ENCODE data around the gene TXNRD2. TPM values are rescaled to one million over a fixed set of nuclear protein-coding genes. Genes with fewer than 3 reads are reported as not detected.

TXNRD2 gene
- total RNA-seq, 1 experiment from 2014 or later = 33.7 TPM

DNA sequence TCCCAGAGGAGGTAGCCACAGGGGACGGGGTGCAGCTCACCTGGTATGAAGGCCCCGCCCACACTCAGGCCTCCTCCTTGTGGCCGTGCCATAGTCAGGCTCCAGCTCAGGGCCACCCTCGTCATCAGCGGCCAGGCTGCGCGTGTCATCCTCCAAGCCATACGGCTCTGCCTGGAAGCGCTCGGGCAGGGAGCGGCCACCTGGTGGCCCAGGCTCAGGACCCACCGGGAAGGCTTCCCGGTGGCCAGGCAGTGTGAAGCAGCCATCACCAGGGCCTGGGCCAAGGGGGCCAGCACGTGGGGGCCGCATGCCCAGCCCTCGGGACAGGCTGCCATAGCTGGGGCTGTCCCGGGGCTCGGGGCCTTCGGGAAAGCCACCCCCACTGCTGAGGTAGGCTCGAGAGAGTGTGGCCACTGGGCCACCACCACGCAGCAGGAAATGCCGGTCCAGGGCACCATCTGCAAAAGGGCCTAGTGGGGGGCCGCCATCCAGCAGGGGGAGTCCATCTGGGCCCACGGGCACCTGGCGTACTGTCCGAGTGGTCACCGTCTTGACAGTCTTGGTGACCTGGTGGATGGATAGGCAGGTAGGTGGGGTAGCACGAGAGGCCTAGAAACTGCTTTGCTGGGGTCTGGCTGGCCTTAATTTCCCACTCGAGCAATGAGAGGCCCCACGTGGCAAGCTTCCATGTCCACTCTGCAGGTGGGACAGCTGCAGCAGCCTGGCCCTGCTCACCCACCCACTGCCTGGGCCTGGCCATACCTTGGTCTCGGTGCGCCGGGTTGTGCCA is 39.7 kb upstream of the TXNRD2 start:
- H3K27ac Mint-ChIP-seq (ENCODE audit: unreplicated experiment) = no peak overlapping the region
- intact Hi-C loops (cut with micrococcal nuclease; ENCODE audit: unreplicated experiment) = no loop called here
- peaks cover 25% of the 10 kb centered on the region for H3K36me3 Mint-ChIP-seq (ENCODE audit: insufficient read depth, unreplicated experiment)
- CTCF ChIA-PET = no interaction called here
- TF ChIP-seq CTCF (IDR thresholded peaks at IDR 0.05; ENCODE audit: unreplicated experiment) = no peak
- H3K4me1 Mint-ChIP-seq (ENCODE audit: low read depth, unreplicated experiment) = peaks cover 16% of the 10 kb centered on the region
- no peaks in the 10 kb centered on the region for H3K27me3 Mint-ChIP-seq (ENCODE audit: unreplicated experiment)
- H3K4me3 Mint-ChIP-seq (ENCODE audit: low read depth, unreplicated experiment) = no peak overlapping the region
- DNase-seq = no peak
- no peaks in the 10 kb centered on the region for H3K9me3 Mint-ChIP-seq (ENCODE audit: low read depth, unreplicated experiment)
- BruUV-seq (replicated peaks) = no TSS peak

- H3K4me3 Mint-ChIP-seq (ENCODE audit: low read depth, unreplicated experiment) = no peak overlapping the region
- no peak for DNase-seq
- no TSS peak for BruUV-seq (replicated peaks)
- H3K27ac Mint-ChIP-seq (ENCODE audit: unreplicated experiment) = no peak overlapping the region
- no peak for TF ChIP-seq CTCF (IDR thresholded peaks at IDR 0.05; ENCODE audit: unreplicated experiment)
- no peaks in the 10 kb centered on the region for H3K27me3 Mint-ChIP-seq (ENCODE audit: unreplicated experiment)
- H3K4me1 Mint-ChIP-seq (ENCODE audit: low read depth, unreplicated experiment) = peaks cover 16% of the 10 kb centered on the region
- peaks cover 22% of the 10 kb centered on the region for H3K36me3 Mint-ChIP-seq (ENCODE audit: insufficient read depth, unreplicated experiment)
- CTCF ChIA-PET = no interaction called here
- no peaks in the 10 kb centered on the region for H3K9me3 Mint-ChIP-seq (ENCODE audit: low read depth, unreplicated experiment)
- intact Hi-C loops (cut with micrococcal nuclease; ENCODE audit: unreplicated experiment) = no loop called here
Observed at GRCh38 chr22:19980766-19981165, 39.1 kb upstream of the TXNRD2 start.

GRCh38 chr22:19979712-19980493 is 38.3 kb upstream of the TXNRD2 start:
- CTCF ChIA-PET = no interaction called here
- intact Hi-C loops (cut with micrococcal nuclease; ENCODE audit: unreplicated experiment) = no loop called here
- no peak for DNase-seq
- Mint-ChIP-seq H3K27me3 (ENCODE audit: unreplicated experiment) (no peaks in the 10 kb centered on the region), H3K9me3 (ENCODE audit: low read depth, unreplicated experiment) (no peaks in the 10 kb centered on the region), H3K36me3 (ENCODE audit: insufficient read depth, unreplicated experiment) (peaks cover 24% of the 10 kb centered on the region), H3K4me1 (ENCODE audit: low read depth, unreplicated experiment) (peaks cover 9% of the 10 kb centered on the region), H3K4me3 (ENCODE audit: low read depth, unreplicated experiment) (no peak overlapping the region), H3K27ac (ENCODE audit: unreplicated experiment) (no peak overlapping the region)
- TF ChIP-seq CTCF (IDR thresholded peaks at IDR 0.05; ENCODE audit: unreplicated experiment) = no peak
- BruUV-seq (replicated peaks) = no TSS peak

GRCh38 chr22:19978748-19979147 is 37.1 kb upstream of the TXNRD2 start:
- Mint-ChIP-seq H3K27ac (ENCODE audit: unreplicated experiment) (no peak overlapping the region), H3K9me3 (ENCODE audit: low read depth, unreplicated experiment) (no peaks in the 10 kb centered on the region), H3K4me1 (ENCODE audit: low read depth, unreplicated experiment) (peaks cover 7% of the 10 kb centered on the region), H3K36me3 (ENCODE audit: insufficient read depth, unreplicated experiment) (peaks cover 31% of the 10 kb centered on the region), H3K4me3 (ENCODE audit: low read depth, unreplicated experiment) (no peak overlapping the region), H3K27me3 (ENCODE audit: unreplicated experiment) (no peaks in the 10 kb centered on the region)
- no peak for DNase-seq
- CTCF ChIA-PET = no interaction called here
- BruUV-seq (replicated peaks) = no TSS peak
- intact Hi-C loops (cut with micrococcal nuclease; ENCODE audit: unreplicated experiment) = no loop called here
- no peak for TF ChIP-seq CTCF (IDR thresholded peaks at IDR 0.05; ENCODE audit: unreplicated experiment)
